Hematopoietic multipotent progenitor cell treated with erythropoietin and hydrocortisone succinate and interleukin-3 and kit ligand, for 8 days (in vitro differentiated cells): ENCODE results near the gene RAD51B.

Source experiments
- DNase-seq: peaks from one replicate; pipeline ENCODE4 v3.0.0-alpha.2; 2015

Gene RAD51B

GRCh38 chr14:68612049-68612448, 792.5 kb downstream of the RAD51B start:
- DNase-seq = no peak

- DNase-seq = peak; percentile 13
Observed at GRCh38 chr14:68616221-68616902, 796.8 kb downstream of the RAD51B start.

GRCh38 chr14:68619790-68620574, 800.4 kb downstream of the RAD51B start:
- DNase-seq = peak; percentile 57

- DNase-seq = no peak
Observed at GRCh38 chr14:68621400-68622365, 802.1 kb downstream of the RAD51B start.

GRCh38 chr14:68622856-68623255, 803.3 kb downstream of the RAD51B start:
- DNase-seq = no peak

- DNase-seq = no peak
Observed at GRCh38 chr14:68623307-68623706, 803.7 kb downstream of the RAD51B start.

- DNase-seq = no peak
Observed at GRCh38 chr14:68623826-68624225, 804.2 kb downstream of the RAD51B start.

GRCh38 chr14:68624541-68625220, 805.1 kb downstream of the RAD51B start:
- DNase-seq = no peak

GRCh38 chr14:68625366-68626090, 805.9 kb downstream of the RAD51B start:
- no peak for DNase-seq

GRCh38 chr14:68626386-68626785, 806.8 kb downstream of the RAD51B start:
- DNase-seq = no peak

GRCh38 chr14:68627050-68627867, 807.7 kb downstream of the RAD51B start:
- DNase-seq = no peak

GRCh38 chr14:68627868-68628604, 808.5 kb downstream of the RAD51B start:
- DNase-seq = no peak

- DNase-seq = no peak
Observed at GRCh38 chr14:68628605-68629310, 809.2 kb downstream of the RAD51B start.

- no peak for DNase-seq
Observed at GRCh38 chr14:68630081-68630571, 810.5 kb downstream of the RAD51B start.

GRCh38 chr14:68630611-68631393, 811.2 kb downstream of the RAD51B start:
- no peak for DNase-seq

- DNase-seq = no peak
Observed at GRCh38 chr14:68631394-68632053, 811.9 kb downstream of the RAD51B start.

- DNase-seq = no peak
Observed at GRCh38 chr14:68632054-68632895, 812.7 kb downstream of the RAD51B start.
